ENCODE results near the gene RIMBP2. TPM values are rescaled to one million over a fixed set of nuclear protein-coding genes. Genes with fewer than 3 reads are reported as not detected.

RIMBP2 gene
- total and polyA plus RNA-seq, 9 donors, result 1.1 to 16.2 (median 3.5) TPM

DNA sequence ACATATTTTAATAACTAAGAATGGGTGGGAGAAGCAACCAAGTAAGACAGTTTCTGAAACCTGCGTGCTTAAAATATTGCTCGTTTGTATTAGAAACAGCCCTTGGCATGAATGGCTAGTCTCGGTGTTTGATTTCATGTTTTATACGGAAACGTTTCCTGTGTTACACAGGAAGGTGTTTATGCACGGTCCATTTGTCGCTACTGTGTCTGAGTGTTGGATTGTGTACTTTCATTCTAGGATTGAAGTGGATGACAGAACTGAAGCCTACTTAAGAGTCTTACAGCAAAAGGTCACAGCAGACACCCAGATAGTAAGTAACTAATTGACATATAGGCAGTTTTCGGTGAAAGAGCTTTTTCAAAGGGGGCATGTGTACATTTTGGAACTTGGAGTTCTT lies 358.9 kb downstream of the RIMBP2 start:
- Histone ChIP-seq H3K4me1 (ENCODE audit: insufficient read depth) (no peaks in the 10 kb centered on the region), H3K36me3 (no peaks in the 10 kb centered on the region), H3K27ac (no peak overlapping the region), H3K9me3 (no peaks in the 10 kb centered on the region), H3K27me3 (no peaks in the 10 kb centered on the region), H3K4me3 (no peak overlapping the region)
- TF ChIP-seq, protein P1, sequence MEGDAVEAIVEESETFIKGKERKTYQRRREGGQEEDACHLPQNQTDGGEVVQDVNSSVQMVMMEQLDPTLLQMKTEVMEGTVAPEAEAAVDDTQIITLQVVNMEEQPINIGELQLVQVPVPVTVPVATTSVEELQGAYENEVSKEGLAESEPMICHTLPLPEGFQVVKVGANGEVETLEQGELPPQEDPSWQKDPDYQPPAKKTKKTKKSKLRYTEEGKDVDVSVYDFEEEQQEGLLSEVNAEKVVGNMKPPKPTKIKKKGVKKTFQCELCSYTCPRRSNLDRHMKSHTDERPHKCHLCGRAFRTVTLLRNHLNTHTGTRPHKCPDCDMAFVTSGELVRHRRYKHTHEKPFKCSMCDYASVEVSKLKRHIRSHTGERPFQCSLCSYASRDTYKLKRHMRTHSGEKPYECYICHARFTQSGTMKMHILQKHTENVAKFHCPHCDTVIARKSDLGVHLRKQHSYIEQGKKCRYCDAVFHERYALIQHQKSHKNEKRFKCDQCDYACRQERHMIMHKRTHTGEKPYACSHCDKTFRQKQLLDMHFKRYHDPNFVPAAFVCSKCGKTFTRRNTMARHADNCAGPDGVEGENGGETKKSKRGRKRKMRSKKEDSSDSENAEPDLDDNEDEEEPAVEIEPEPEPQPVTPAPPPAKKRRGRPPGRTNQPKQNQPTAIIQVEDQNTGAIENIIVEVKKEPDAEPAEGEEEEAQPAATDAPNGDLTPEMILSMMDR (IDR thresholded peaks at IDR 0.05), result no peak
- TF ChIP-seq EP300 (IDR thresholded peaks at IDR 0.05), result no peak
- TF ChIP-seq POLR2A (IDR thresholded peaks at IDR 0.05), result no peak
- DNase-seq, result no peak
- intact Hi-C loops (cut with DNase I), result no loop called here
- 70 to 78% (median 70%) methylated on average over 8 of the region's 8 CpGs for WGBS, 3 donors

- Histone ChIP-seq H3K36me3 (no peaks in the 10 kb centered on the region), H3K4me1 (ENCODE audit: insufficient read depth) (no peaks in the 10 kb centered on the region), H3K27me3 (no peaks in the 10 kb centered on the region), H3K27ac (no peak overlapping the region), H3K9me3 (no peaks in the 10 kb centered on the region), H3K4me3 (no peak overlapping the region)
- intact Hi-C loops (cut with DNase I), result no loop called here
- TF ChIP-seq EP300 (IDR thresholded peaks at IDR 0.05) (no peak), POLR2A (IDR thresholded peaks at IDR 0.05) (no peak)
- TF ChIP-seq, protein P1 (IDR thresholded peaks at IDR 0.05), result no peak
- DNase-seq, result no peak
- 46 to 63% (median 52%) methylated on average over 8 of the region's 8 CpGs for WGBS, 3 donors
Measured at GRCh38 chr12:130356222-130356621, 359.9 kb downstream of the RIMBP2 start.

DNA sequence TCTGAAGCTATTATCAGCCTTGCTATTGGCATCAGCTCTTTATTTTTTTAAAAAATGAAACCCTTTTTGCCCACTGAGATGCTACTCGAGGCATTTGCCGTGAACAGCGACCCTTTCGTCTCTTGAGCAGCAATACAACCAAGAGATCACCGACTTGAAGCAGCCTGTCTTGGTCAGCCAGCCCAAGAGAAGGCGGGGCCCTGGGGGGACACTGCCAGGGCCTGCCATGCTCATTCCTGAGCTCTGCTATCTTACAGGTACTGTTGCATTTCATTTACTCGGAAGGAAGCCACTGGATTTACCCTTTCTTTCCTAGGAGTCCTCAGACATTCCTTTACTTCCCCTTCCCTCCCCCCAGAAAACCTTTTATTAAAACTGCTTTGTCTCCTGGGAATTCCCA lies 361.7 kb downstream of the RIMBP2 start:
- Histone ChIP-seq H3K27me3 (no peaks in the 10 kb centered on the region), H3K4me1 (ENCODE audit: insufficient read depth) (peaks cover 5% of the 10 kb centered on the region), H3K4me3 (no peak overlapping the region), H3K27ac (no peak overlapping the region), H3K9me3 (no peaks in the 10 kb centered on the region), H3K36me3 (no peaks in the 10 kb centered on the region)
- intact Hi-C loops (cut with DNase I), result no loop called here
- DNase-seq, result no peak
- TF ChIP-seq POLR2A (IDR thresholded peaks at IDR 0.05) (no peak), EP300 (IDR thresholded peaks at IDR 0.05) (no peak)
- TF ChIP-seq, protein P1 (IDR thresholded peaks at IDR 0.05), result no peak
- WGBS, 3 donors, result 65 to 76% (median 73%) methylated on average over 7 of the region's 7 CpGs

DNA sequence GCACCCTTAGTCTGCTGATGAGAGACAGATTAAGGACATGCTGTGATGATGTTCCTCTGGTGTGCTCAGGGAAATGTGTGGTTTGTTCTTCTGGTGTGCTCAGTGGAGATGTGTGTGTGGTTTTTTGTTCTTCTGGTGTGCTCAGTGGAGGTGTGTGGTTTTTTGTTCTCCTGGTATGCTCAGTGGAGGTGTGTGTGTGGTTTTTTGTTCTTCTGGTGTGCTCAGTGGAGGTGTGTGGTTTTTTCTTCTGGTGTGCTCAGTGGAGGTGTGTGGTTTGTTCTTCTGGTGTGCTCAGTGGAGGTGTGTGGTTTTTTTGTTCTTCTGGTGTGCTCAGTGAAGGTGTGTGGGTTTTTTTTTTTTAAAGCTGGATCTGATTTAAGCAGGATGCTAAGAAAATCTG lies 363.0 kb downstream of the RIMBP2 start:
- no peaks in the 10 kb centered on the region for H3K27me3 ChIP-seq

More for the DNA sequence above, 363.0 kb downstream of the RIMBP2 start:
- Histone ChIP-seq H3K4me1 (ENCODE audit: insufficient read depth) (peaks cover 5% of the 10 kb centered on the region), H3K36me3 (no peaks in the 10 kb centered on the region), H3K9me3 (no peaks in the 10 kb centered on the region), H3K27ac (no peak overlapping the region), H3K4me3 (no peak overlapping the region)
- intact Hi-C loops (cut with DNase I), result no loop called here
- no peak for DNase-seq
- TF ChIP-seq POLR2A (IDR thresholded peaks at IDR 0.05), result no peak
- TF ChIP-seq EP300 (IDR thresholded peaks at IDR 0.05), result no peak
- TF ChIP-seq, protein P1 (IDR thresholded peaks at IDR 0.05), result no peak
